ENCODE results near the gene TMEM18.

DNA sequence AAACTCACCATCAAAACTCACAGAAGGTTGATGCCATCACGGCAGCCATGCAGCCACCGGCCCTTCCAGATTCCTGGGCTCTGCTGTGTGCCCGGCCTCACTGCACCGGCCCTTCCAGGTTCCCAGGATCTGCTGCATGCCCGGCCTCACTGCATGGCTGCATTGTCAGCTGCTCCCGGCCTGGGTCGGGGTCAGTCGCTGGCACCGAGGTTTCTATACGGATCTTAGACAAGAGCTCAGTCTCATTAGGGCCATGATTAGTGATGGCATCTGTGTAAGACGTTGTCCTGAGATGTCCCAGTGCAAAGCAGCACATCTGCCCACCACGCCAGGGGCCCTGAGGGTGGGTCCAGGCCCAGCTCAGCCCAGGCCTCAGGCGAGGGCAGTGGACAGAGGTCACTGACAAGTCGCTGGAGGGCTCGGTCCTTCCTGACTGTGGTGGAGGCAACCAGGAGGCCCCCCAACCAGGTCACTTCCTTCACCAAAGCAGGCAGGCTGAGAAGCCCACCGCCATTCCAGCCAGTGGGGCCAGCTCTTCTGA, 29.4 kb downstream of the TMEM18 start:
- TF ChIP-seq CTCF (IDR thresholded peaks at IDR 0.05): no peak
- TF ChIP-seq POLR2A (IDR thresholded peaks at IDR 0.05): no peak
